ENCODE measurements around the gene MBD4. TPM values are rescaled to one million over a fixed set of nuclear protein-coding genes. Genes with fewer than 3 reads are reported as not detected.

Gene MBD4
- total and polyA plus RNA-seq, 10 donors: 40.0 to 72.6 (median 55.2) TPM

DNA sequence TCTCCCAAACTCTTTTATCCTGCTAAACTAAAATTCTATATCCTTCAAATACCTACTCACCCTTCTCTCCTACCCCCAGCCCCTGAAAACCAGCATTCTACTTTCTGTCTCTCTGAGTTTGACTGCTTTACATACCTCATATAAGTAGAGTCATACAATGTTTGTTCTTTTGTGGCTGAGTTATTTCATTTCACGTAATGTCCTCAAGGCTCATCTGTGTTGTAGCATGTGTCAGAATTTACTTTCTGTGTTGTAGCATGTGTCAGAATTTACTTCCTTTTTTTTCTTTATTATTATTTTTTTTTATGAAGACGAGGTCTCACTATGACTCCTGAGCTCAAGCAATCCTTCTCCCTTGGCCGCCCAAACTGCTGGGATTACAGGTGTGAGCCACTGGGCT, 20.4 kb upstream of the MBD4 start:
- Histone ChIP-seq H3K9me3 (no peaks in the 10 kb centered on the region), H3K27ac (no peak overlapping the region), H3K27me3 (replicated peaks in 1 of 7) (no peaks in the 10 kb centered on the region), H3K36me3 (peaks cover 0 to 55% (median 0%) of the 10 kb centered on the region in 6 donors), H3K4me3 (no peak overlapping the region), H3K4me1 (no peaks in the 10 kb centered on the region)
- DNase-seq: no peak
- 83 to 95% (median 90%) methylated on average over 3 of the region's 3 CpGs for WGBS, 5 donors
- TF ChIP-seq CTCF (IDR thresholded peaks at IDR 0.05 in 8 of 11, conservative IDR thresholded peaks at IDR 0.05 in 3 of 11): no peak
- TF ChIP-seq POLR2A (IDR thresholded peaks at IDR 0.05): no peak
- TF ChIP-seq POLR2AphosphoS5 (IDR thresholded peaks at IDR 0.05): no peak
- intact Hi-C loops (cut with DNase I; ENCODE audit: low total_unique reads): no loop called here

GRCh38 chr3:129453732-129454131, 14.0 kb upstream of the MBD4 start:
- no peak for DNase-seq
- H3K36me3 ChIP-seq: peaks cover 0 to 58% (median 4%) of the 10 kb centered on the region in 6 donors
- H3K9me3 ChIP-seq: no peaks in the 10 kb centered on the region
- peaks cover 0 to 16% (median 7%) of the 10 kb centered on the region in 6 donors for H3K4me1 ChIP-seq
- TF ChIP-seq POLR2AphosphoS5 (IDR thresholded peaks at IDR 0.05) (no peak), POLR2A (IDR thresholded peaks at IDR 0.05) (no peak)
- no peak overlapping the region for H3K27ac ChIP-seq
- WGBS, 5 donors: 79 to 100% (median 93%) methylated on average over 1 of the region's 1 CpG
- no peak overlapping the region for H3K4me3 ChIP-seq
- no peaks in the 10 kb centered on the region for H3K27me3 ChIP-seq (replicated peaks in 1 of 7)
- intact Hi-C loops (cut with DNase I; ENCODE audit: low total_unique reads): no loop called here

- Histone ChIP-seq H3K27me3 (replicated peaks in 1 of 7) (no peaks in the 10 kb centered on the region), H3K9me3 (no peaks in the 10 kb centered on the region), H3K4me1 (peaks cover 0 to 28% (median 7%) of the 10 kb centered on the region in 6 donors), H3K4me3 (no peak overlapping the region), H3K27ac (peak overlapping the region in 3 of 8 donors; percentile 22 to 46 (median 36)), H3K36me3 (peaks cover 0 to 27% (median 2%) of the 10 kb centered on the region in 6 donors)
- intact Hi-C loops (cut with DNase I; ENCODE audit: low total_unique reads): no loop called here
- WGBS, 5 donors: 58 to 73% (median 63%) methylated on average over 5 of the region's 5 CpGs
- TF ChIP-seq POLR2A (IDR thresholded peaks at IDR 0.05) (no peak), POLR2AphosphoS5 (IDR thresholded peaks at IDR 0.05) (no peak), CTCF (IDR thresholded peaks at IDR 0.05 in 8 of 11, conservative IDR thresholded peaks at IDR 0.05 in 3 of 11) (no peak)
- no peak for DNase-seq
Observed at GRCh38 chr3:129449279-129450115, 9.7 kb upstream of the MBD4 start.

DNA sequence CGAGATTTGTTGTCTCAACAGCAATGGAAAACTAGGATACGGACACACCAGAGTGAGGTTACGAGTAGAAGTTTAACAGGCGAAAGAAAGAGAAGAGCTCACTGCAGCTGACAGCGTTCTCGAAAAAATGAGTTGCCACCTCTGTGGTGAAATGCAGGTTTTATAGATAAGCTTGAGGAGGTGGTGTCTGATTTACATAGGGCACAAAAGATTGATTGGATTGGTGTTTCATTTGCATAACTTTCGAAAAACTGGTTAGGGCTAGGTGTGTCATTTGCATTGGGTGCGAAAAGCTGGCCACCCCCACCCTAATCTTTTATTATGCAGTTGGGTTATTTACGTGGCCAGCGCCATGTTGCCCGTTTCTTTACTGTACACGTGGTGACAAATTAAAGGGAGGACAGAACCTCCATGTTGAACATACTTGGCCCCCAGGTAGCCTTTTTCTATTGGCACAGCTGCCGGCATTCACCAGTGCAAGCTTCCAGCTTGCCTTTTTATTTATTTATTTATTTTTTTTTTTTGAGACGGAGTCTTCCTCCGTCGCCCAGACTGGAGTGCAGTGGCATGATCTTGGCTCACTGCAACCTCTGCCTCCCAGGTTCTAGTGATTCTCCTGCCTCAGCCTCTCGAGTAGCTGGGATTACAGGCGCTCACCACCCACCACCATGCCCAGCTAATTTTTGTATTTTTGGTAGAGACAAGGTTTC, 8.6 kb upstream of the MBD4 start:
- TF ChIP-seq CTCF (IDR thresholded peaks at IDR 0.05 in 8 of 11, conservative IDR thresholded peaks at IDR 0.05 in 3 of 11) (no peak), POLR2AphosphoS5 (IDR thresholded peaks at IDR 0.05) (no peak), POLR2A (IDR thresholded peaks at IDR 0.05) (no peak)
- intact Hi-C loops (cut with DNase I; ENCODE audit: low total_unique reads): no loop called here
- peaks cover 0 to 19% (median 0%) of the 10 kb centered on the region in 6 donors for H3K36me3 ChIP-seq
- H3K27me3 ChIP-seq (replicated peaks in 1 of 7): no peaks in the 10 kb centered on the region
- 93 to 97% (median 96%) methylated on average over 18 of the region's 18 CpGs for WGBS, 5 donors
- H3K4me1 ChIP-seq: peaks cover 0 to 40% (median 10%) of the 10 kb centered on the region in 6 donors
- no peak overlapping the region for H3K4me3 ChIP-seq
- H3K27ac ChIP-seq: no peak overlapping the region
- DNase-seq: no peak
- no peaks in the 10 kb centered on the region for H3K9me3 ChIP-seq
